ENCODE results near the gene TTLL7. TPM values are rescaled to one million over a fixed set of nuclear protein-coding genes. Genes with fewer than 3 reads are reported as not detected.

TTLL7 gene
- total and polyA plus RNA-seq, 9 of the 15 experiments (the other 6 are each of a cell fraction or from before 2014, with no cell fraction given): 0.63 to 2.6 (median 1.7) TPM

GRCh38 chr1:83918688-83919285, 80.1 kb downstream of the TTLL7 start (continued):
- no peak for TF ChIP-seq RREB1 (CRISPR knock-in tag; IDR thresholded peaks at IDR 0.05)
- peak; percentile 61 for TF ChIP-seq TRIM28 (IDR thresholded peaks at IDR 0.05)
- TF ChIP-seq POLR3A (IDR thresholded peaks at IDR 0.05; ENCODE audit: borderline replicate concordance, extremely low read depth, insufficient read depth, insufficient read length): no peak
- TF ChIP-seq GATA2 (CRISPR knock-in tag; IDR thresholded peaks at IDR 0.05): peak; percentile 87
- TF ChIP-seq HDAC2 (IDR thresholded peaks at IDR 0.05): peak; percentile 92
- peak in 1 of 2 experiments; percentile 58; a peak in 2 of 4 replicates for TF ChIP-seq FOXA3 (CRISPR knock-in tag; conservative IDR thresholded peaks at IDR 0.05 in 1 of 2, IDR thresholded peaks at IDR 0.05 in 1 of 2)
- no peak for TF ChIP-seq ZNF263 (CRISPR knock-in tag; IDR thresholded peaks at IDR 0.05; ENCODE audit: borderline replicate concordance)
- TF ChIP-seq ZNF766 (CRISPR knock-in tag; conservative IDR thresholded peaks at IDR 0.05): peak; percentile 94
- no peak for TF ChIP-seq PRPF4 (IDR thresholded peaks at IDR 0.05; ENCODE audit: insufficient read depth, low read depth, low read length, poor library complexity, severe bottlenecking)
- TF ChIP-seq NFE2 (IDR thresholded peaks at IDR 0.05; ENCODE audit: low read depth): 0 out of 2 replicates have a peak, but pooled peaks have one; percentile 23
- no peak for TF ChIP-seq RB1 (IDR thresholded peaks at IDR 0.05; ENCODE audit: low read depth)
- no peak for TF ChIP-seq STAT5B (CRISPR knock-in tag; IDR thresholded peaks at IDR 0.05)
- TF ChIP-seq ZNF644 (tag; IDR thresholded peaks at IDR 0.05; ENCODE audit: low read depth): peak; percentile 96
- no peak for TF ChIP-seq ZBTB8A (IDR thresholded peaks at IDR 0.05; ENCODE audit: partially characterized antibody)
- TF ChIP-seq TEAD1 (CRISPR knock-in tag; IDR thresholded peaks at IDR 0.05): peak in 1 of 2 experiments; percentile 84; a peak in 2 of 4 replicates
- TF ChIP-seq SIX5 (IDR thresholded peaks at IDR 0.05; ENCODE audit: borderline replicate concordance in 1 of 2, insufficient read depth in 1 of 2, low read depth in 1 of 2, low read length in 2 of 2): no peak
- TF ChIP-seq SMAD2 (IDR thresholded peaks at IDR 0.05; ENCODE audit: low read depth, low read length): no peak
- TF ChIP-seq MNT (conservative IDR thresholded peaks at IDR 0.05): peak; percentile 32 to 73; a peak in 3 of 4 replicates
- TF ChIP-seq MAFK (IDR thresholded peaks at IDR 0.05; ENCODE audit: low read length): no peak
- TF ChIP-seq HMGN3 (IDR thresholded peaks at IDR 0.05; ENCODE audit: borderline replicate concordance, extremely low read depth, insufficient read length, low read depth, low read length): peak; percentile 57
- TF ChIP-seq SOX6 (IDR thresholded peaks at IDR 0.05): peak; percentile 93
